GM12873 (cell line): ENCODE results near the gene PERM1.

ENCODE experiments used
- TF ChIP-seq, protein P1 (sequence below): IDR thresholded peaks from 2 replicates; pipeline ENCODE4 v1.5.1; 2012; ENCODE audit warnings: low read depth, mild to moderate bottlenecking, moderate library complexity, low read length, control low read depth; ENCODE audit not compliant: insufficient read depth; ENCODE audit errors: missing control alignments

PERM1 gene

GRCh38 chr1:932173-932510, 49.8 kb downstream of the PERM1 start:
- TF ChIP-seq, protein P1, sequence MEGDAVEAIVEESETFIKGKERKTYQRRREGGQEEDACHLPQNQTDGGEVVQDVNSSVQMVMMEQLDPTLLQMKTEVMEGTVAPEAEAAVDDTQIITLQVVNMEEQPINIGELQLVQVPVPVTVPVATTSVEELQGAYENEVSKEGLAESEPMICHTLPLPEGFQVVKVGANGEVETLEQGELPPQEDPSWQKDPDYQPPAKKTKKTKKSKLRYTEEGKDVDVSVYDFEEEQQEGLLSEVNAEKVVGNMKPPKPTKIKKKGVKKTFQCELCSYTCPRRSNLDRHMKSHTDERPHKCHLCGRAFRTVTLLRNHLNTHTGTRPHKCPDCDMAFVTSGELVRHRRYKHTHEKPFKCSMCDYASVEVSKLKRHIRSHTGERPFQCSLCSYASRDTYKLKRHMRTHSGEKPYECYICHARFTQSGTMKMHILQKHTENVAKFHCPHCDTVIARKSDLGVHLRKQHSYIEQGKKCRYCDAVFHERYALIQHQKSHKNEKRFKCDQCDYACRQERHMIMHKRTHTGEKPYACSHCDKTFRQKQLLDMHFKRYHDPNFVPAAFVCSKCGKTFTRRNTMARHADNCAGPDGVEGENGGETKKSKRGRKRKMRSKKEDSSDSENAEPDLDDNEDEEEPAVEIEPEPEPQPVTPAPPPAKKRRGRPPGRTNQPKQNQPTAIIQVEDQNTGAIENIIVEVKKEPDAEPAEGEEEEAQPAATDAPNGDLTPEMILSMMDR, result no peak

DNA sequence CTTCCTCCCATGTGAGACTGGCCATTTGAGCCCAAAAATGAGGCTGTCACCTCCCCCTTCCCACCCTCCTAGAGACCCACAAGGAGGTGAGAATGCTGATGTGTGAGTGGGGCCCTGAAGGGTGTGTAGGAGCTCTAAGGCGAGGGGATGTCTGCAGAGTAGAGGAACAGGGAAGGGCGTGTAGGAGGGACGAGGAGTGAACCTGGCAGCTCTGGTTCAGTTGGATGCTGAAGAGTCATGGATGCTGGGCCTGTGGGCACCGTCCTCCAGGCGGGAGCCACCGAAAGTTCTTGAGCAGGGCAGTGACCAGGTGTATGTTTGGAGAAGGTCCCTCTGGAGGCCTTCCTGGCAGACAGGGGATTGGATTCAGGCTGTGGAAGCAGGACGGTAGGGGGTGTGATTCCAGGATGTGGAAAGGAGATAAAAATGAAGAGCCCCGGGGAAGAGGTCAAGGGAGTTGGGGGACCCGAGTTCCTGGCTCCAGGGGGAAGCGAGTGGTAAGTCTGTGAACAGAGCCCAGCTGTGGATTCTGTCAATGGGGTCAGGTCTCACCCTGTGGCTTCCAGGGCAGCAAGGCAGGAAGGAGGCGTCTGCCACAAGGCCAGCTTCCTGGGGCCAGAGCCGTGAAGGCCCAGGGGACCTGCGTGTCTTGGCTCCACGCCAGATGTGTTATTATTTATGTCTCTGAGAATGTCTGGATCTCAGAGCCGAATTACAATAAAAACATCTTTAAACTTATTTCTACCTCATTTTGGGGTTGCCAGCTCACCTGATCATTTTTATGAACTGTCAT, 50.3 kb downstream of the PERM1 start:
- TF ChIP-seq, protein P1, result no peak

DNA sequence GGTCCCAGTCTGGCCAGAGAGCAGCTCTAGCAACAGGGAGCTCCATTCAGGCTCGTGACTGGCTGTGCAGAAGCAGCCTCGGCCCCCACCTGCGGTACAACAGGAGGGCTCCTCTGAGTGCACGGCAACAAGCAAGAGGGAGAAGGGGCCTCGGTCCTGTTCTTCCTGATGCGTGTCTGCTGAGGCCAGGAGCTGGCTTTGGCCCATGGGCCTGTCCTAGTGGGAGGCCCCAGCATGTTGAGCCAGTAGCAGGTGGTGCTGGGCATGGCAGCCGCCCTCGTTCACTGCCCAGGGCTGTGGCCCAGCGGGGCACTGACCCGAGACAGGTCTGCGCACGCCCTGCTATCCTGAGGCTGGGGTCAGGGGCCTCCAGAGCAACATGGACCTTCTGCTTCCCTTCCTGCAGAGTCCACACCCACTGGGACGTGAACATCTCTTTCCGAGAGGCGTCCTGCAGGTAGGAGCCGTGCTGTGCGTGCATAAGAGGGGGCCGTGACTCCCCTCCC, 51.2 kb downstream of the PERM1 start:
- TF ChIP-seq, protein P1, result no peak

DNA sequence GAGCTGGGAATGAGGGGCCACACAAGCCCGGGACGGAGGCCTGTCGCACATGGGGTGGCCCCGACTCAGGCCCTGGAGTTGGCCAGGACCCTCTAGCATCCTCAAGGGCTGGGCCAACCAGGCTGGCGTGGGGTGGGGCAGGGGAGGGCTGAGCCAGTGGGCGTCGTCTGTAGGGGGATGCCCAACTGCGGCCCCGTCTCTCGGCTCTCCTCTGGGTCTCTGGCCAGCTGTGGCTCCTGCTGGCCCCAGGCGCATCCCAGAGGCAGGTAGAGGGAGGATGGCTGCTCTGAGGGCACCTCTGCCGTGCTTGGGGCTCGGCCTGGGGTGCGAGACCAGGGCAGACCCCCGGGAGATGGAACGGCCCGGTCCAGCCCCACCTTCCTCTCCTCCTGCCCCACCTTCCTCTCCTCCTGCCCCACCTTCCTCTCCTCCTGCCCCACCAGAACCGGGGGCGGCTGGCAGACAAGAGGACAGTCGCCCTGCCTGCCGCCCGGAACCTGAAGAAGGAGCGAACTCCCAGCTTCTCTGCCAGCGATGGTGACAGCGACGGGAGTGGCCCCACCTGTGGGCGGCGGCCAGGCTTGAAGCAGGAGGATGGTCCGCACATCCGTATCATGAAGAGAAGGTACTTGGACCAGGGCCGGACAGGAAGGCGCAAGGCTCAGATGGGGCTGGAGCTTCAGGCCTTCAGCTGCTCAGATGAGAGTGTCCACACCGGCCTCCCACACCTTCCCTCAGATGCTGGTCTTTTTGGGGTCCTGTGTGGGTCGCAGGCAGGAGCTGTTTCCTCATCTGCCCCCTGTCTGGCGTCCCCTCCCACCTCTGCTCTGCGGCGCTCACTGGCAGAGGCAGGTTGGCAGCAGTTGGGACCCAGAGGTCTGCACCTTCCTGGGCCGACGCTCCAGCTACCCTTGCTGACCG, 51.9 kb downstream of the PERM1 start:
- TF ChIP-seq, protein P1, result no peak

DNA sequence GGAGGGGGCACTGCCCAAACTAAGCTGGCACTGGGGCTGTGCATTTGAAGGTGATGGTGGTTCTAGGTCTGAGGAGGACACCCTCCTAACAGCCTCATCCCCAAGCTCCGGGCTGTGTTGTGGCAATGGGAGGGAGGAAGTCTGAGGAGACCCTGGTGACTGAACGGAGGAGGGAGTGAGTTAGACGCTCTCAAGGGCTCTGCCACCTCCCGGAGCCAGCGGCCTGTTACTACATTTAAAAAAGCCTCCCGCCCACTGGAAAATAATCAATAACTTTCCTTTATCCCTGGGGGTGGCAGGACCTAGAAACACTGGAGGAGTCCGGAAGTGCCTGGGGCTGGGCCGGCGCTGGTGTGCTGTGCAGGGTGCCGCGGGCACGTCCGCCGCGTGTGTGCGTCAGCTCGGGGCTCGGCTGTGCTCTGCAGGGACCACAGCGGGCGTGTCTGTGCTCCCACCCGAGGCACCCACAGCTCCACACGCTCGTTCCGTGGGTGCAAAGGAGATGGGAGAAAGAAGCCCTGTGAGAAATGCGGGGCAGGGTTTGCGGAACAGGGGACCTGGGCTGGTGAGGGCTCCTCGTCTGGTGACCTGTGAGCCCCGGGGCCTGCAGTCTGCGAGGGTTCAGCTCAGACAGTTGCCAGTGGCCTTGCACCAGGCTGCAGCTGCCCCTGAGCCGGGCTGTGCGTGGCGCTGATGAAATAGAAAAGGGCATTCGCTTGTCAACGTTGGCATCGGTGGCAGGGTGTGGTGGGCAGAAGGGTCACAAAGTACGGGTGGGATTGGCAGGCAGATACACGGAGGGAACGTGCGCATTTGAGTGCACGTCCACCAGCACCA, 52.9 kb downstream of the PERM1 start:
- TF ChIP-seq, protein P1, result no peak

DNA sequence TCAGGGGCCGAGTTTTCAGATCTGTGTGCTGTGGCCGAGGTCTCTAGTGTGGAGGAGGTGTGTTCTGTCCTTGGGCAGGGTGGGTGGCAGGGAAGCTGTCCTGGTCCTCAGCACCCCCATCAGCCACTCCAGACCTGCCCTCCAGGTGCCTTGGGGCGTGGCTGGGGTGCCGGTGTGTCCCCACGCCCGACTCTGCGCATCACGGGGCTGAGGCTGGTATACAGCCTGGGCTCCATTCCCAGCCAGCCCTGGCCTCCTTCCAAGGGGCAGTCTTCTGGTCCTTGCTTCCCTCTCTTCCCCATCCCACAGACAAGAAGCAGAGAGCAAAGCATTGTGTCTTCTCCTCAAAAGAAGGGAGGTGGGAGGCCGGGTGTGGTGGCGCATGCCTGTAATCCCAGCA, 54.1 kb downstream of the PERM1 start:
- TF ChIP-seq, protein P1, result no peak
